Lower lobe of right lung (tissue), 2 donors: ENCODE measurements around the gene MKI67. TPM values are rescaled to one million over a fixed set of nuclear protein-coding genes. Genes with fewer than 3 reads are reported as not detected.

Source experiments
- ATAC-seq, 2 donors: fragments of 200-7000 bp; cut with Tn5 transposase; one replicate each; pipeline ENCODE4 v1.9.1; 2020 to 2022; ENCODE audit warnings: mild to moderate bottlenecking in 2 of 2, moderate library complexity in 2 of 2
- DNase-seq: peaks from one replicate; pipeline ENCODE4 v3.0.0-alpha.2; 2020
- H3K27ac ChIP-seq: fragments of 200-600 bp; one replicate; pipeline ENCODE4 v1.8.0; 2022
- H3K27me3 ChIP-seq: fragments of 200-600 bp; one replicate; pipeline ENCODE4 v1.8.0; 2022; ENCODE audit warnings: low read depth
- H3K36me3 ChIP-seq: fragments of 200-600 bp; one replicate; pipeline ENCODE4 v1.8.0; 2022; ENCODE audit warnings: mild to moderate bottlenecking
- H3K4me1 ChIP-seq: fragments of 200-600 bp; one replicate; pipeline ENCODE4 v1.8.0; 2022
- H3K4me3 ChIP-seq: fragments of 200-600 bp; one replicate; pipeline ENCODE4 v1.8.0; 2022; ENCODE audit warnings: mild to moderate bottlenecking
- H3K9me3 ChIP-seq: fragments of 200-600 bp; one replicate; pipeline ENCODE4 v1.8.0; 2022
- intact Hi-C: fragments of 100-400 bp; cut with DNase I; formaldehyde crosslinking; loops from one replicate; pipeline ENCODE4 v1.11.0; 2022
- total RNA-seq: library from RNA; stranded (reverse); fragmentation: NEBNext Ultra II Directional; extraction: Animal tissue kit (Norgen Biotek cat#: 25700); gene quantifications from one replicate; pipeline ENCODE4 v1.2.1, GENCODE V29; 2021
- TF ChIP-seq, protein P1 (sequence below): fragments of 200-600 bp; IDR thresholded peaks from one replicate; pipeline ENCODE4 v1.8.0; 2022; ENCODE audit warnings: antibody characterized with exemption, mild to moderate bottlenecking
- donor health status: DM: no; HTN: yes; CAD: no; lungs with severe emphysema.

Gene MKI67
- total RNA-seq, 1 donor from 2014 or later = 4.8 TPM

DNA sequence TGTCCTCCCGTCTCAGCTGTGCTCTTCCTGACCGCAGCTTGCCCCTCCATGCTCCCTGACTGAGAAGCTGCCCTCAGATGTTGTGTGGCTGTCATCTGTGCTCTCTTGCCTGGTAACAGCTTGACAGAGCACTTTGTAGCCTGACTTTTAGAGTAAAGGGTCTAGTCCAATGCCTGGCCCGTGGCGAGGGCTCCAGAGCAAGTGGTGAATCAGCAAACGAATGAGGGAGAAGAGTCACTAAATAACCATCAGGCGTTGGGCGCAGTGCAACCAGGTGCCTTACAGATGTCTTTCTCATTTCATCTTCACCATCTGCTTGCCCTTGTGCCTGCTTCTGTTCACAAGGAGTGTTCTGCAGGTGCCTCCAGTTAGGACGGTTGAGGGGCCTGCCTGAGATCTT is 45.6 kb downstream of the MKI67 start:
- ATAC-seq (no peak), DNase-seq (no peak)
- no peaks in the 10 kb centered on the region for H3K9me3 ChIP-seq
- H3K27me3 ChIP-seq = no peaks in the 10 kb centered on the region
- no peak overlapping the region for H3K4me3 ChIP-seq
- H3K4me1 ChIP-seq = no peaks in the 10 kb centered on the region
- intact Hi-C loops = no loop called here
- no peak overlapping the region for H3K27ac ChIP-seq
- H3K36me3 ChIP-seq = peaks cover 93% of the 10 kb centered on the region
- TF ChIP-seq, protein P1, sequence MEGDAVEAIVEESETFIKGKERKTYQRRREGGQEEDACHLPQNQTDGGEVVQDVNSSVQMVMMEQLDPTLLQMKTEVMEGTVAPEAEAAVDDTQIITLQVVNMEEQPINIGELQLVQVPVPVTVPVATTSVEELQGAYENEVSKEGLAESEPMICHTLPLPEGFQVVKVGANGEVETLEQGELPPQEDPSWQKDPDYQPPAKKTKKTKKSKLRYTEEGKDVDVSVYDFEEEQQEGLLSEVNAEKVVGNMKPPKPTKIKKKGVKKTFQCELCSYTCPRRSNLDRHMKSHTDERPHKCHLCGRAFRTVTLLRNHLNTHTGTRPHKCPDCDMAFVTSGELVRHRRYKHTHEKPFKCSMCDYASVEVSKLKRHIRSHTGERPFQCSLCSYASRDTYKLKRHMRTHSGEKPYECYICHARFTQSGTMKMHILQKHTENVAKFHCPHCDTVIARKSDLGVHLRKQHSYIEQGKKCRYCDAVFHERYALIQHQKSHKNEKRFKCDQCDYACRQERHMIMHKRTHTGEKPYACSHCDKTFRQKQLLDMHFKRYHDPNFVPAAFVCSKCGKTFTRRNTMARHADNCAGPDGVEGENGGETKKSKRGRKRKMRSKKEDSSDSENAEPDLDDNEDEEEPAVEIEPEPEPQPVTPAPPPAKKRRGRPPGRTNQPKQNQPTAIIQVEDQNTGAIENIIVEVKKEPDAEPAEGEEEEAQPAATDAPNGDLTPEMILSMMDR = no peak

DNA sequence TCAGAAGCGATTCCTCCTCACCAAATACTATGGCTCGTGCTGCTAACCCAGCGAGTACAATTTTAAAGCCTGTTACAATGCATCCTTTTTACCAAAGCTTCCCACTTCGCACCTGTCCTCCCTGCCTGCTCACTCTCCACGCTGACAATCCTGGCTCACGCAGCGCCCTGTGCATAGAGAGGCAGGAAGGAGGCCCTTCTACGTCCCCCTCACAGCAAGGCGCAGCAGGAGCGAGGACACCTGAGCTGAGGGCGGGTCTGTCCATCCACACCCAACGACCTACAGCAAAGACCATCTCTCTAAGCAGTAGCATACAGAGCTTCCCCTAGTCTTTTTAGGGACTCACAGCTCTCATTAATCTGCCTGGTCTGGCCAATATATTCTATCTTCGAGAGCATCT is 46.0 kb downstream of the MKI67 start:
- no peaks in the 10 kb centered on the region for H3K4me1 ChIP-seq
- TF ChIP-seq, protein P1 = no peak
- no peak for ATAC-seq

DNA sequence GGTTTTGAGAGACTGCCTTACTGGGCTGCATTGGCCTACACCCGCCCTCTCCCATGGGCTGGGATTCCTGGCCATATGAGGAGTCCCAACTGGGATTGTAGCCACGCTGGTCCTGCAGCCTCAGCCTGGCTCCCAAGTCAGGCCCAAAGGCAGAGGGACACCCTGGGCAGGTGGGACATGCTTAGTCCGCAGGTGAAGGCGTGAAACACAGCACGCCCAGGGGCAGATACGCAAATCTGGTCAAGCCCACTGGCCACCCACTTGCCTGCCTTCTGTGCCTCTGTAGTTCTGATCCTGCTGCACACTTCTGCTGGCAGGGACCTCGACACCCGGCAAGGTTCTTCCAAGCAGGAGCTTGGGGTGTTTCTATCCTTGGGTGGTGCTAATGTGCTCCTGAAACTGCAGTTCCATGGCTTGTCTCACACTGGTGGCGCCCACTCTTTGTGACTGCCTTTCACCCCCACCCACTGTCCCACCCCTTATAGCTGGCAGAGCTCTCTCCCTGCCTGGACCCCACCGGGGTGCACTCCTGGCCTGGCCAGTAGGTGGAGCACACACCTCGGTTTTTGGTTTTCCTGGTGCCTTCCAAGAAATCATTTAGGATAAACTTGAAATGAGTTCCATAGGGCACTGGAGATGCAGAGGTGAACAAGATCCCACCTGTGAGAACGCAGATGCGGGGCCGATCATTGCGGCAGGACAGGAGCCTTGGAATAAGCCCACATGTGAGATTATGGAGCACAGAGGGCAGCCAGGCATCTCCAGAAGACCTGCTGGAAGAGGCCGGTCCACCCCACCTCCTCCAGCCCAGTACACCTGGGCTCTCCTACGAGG is 47.9 kb downstream of the MKI67 start:
- Histone ChIP-seq H3K4me3 (no peak overlapping the region), H3K9me3 (no peaks in the 10 kb centered on the region), H3K36me3 (peaks cover 99% of the 10 kb centered on the region), H3K4me1 (no peaks in the 10 kb centered on the region), H3K27ac (no peak overlapping the region), H3K27me3 (no peaks in the 10 kb centered on the region)
- peak; percentile 59 to 68 for ATAC-seq
- TF ChIP-seq, protein P1 = peak; percentile 56
- intact Hi-C loops = no loop called here
- DNase-seq = no peak

More for the DNA sequence above, 46.0 kb downstream of the MKI67 start:
- Histone ChIP-seq H3K36me3 (peaks cover 97% of the 10 kb centered on the region), H3K27me3 (no peaks in the 10 kb centered on the region), H3K4me3 (no peak overlapping the region), H3K27ac (no peak overlapping the region), H3K9me3 (no peaks in the 10 kb centered on the region)
- DNase-seq = no peak
- intact Hi-C loops = no loop called here

DNA sequence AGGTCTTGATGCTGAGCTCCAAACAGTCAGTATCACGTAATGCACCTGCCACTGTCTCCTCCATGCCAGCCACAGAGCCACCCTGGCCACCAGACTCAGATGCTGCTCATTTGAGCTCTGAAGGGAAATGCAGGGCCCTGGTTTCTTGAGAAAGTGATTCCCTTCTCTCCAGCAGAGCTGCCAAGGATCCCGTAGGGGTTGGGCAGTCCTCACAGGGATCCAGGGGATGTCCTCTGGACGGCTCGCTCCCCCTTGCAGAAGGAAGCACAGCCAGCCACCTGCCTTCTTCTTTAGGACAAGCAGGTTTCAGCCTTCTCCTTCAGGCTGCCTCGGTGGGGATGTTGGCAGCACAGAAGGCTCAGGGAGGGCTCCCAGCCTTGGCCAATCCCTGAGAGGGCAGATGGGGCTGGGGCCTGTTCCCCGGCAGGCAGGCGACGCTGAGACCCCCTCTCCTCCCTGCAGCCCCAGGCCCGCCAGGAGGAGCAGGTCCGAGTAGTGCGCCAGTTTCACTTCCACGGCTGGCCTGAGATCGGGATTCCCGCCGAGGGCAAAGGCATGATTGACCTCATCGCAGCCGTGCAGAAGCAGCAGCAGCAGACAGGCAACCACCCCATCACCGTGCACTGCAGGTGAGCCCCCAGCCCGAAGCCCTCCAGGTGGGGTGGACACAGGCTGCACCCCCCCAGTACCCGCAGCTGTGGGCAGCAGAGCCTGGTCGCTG is 48.9 kb downstream of the MKI67 start:
- intact Hi-C loops = no loop called here
- no peaks in the 10 kb centered on the region for H3K27me3 ChIP-seq
- TF ChIP-seq, protein P1 = no peak
- H3K9me3 ChIP-seq = no peaks in the 10 kb centered on the region
- no peak for ATAC-seq
- DNase-seq = no peak
- no peak overlapping the region for H3K27ac ChIP-seq
- H3K4me1 ChIP-seq = no peaks in the 10 kb centered on the region
- H3K4me3 ChIP-seq = no peak overlapping the region
- H3K36me3 ChIP-seq = peaks cover 99% of the 10 kb centered on the region

DNA sequence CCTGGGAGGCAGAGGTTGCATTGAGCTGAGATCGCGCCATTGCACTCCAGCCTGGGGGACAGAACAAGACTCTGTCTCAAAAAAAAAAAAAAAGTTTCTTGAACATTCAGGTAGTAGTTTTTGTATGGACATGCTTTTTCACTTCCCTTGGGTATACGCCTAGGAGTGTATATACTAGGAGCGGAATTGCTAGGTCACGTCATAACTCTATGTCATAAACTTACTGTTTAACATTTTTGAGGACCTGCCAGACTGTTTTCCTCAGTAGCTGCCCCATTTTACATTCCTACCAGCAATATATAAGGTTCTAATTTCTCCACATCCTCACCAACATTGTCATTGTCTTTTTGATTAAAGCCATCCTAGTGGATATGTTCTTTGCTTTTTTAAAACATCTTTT is 51.6 kb downstream of the MKI67 start:
- Histone ChIP-seq H3K4me1 (peaks cover 2% of the 10 kb centered on the region), H3K4me3 (no peak overlapping the region), H3K9me3 (no peaks in the 10 kb centered on the region), H3K27me3 (no peaks in the 10 kb centered on the region), H3K27ac (no peak overlapping the region), H3K36me3 (peaks cover 100% of the 10 kb centered on the region)
- intact Hi-C loops = no loop called here
- DNase-seq (no peak), ATAC-seq (no peak)
- TF ChIP-seq, protein P1 = no peak
